Prostate gland (tissue), 2 donors: ENCODE measurements around the gene SLC38A11.
"Not testable (repeated sequence)": the region's sequence is repeated elsewhere in the genome, so short reads cannot be mapped to it uniquely, and the experiment has no call there.

Experiments used
- CTCF ChIP-seq, 4 experiments: fragments of 200-600 bp in 2 of 4; fragments of 450-650 bp in 2 of 4; sonication (generic) in 2 of 4; IDR thresholded peaks; 1 replicate in 3 of 4; 2 replicates in 1 of 4; pipeline ENCODE4 v1.5.1; 2016 to 2019; ENCODE audit warnings: antibody characterized with exemption in 4 of 4, mild to moderate bottlenecking in 2 of 4, moderate library complexity in 2 of 4
- POLR2A ChIP-seq: fragments of 450-650 bp; IDR thresholded peaks from one replicate; pipeline ENCODE4 v1.6.1; 2016; ENCODE audit warnings: antibody characterized with exemption, mild to moderate bottlenecking

DNA sequence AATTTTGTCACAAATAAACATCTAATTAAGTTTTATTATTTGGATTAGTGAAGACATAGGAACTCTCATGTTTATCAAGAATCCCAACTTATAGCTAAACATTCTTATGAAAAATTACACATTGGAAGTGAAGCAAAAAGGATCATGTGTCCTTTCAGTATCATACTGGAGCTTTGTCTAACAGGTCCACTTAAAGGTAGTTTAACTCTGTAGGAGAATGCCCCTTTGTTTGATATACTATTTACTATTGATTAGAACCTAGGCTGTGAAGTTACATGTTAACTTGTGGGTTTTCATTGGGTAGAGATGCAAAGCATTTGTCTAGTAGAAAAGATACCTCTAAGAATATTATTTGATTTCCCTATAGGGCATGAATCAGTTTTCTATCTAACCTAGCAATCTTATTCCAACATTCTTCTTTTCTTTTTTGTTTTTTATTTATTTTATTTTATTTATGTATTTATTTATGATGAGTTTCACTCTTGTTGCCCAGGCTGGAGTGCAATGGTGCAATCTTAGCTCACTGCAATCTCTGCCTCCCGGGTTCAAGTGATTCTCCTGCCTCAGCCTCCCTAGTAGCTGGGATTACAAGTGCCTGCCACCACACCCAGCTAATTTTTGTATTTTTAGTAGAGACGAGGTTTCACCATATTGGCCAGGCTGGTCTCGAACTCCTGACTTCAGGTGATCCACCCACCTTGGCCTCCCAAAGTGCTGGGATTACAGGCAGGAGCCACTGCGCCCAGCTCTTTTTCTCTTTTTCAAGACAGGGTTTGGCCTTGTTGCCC lies 95.2 kb downstream of the SLC38A11 start:
- TF ChIP-seq POLR2A; CTCF (IDR thresholded peaks at IDR 0.05): not testable (repeated sequence)
